SH-SY5Y (cell line): ENCODE results near the gene CCSER2.

ENCODE experiments used
- GATA2 ChIP-seq: IDR thresholded peaks from 2 replicates; pipeline ENCODE4 v1.6.1; 2011; ENCODE audit warnings: mild to moderate bottlenecking, low read depth, low read length
- GATA3 ChIP-seq: IDR thresholded peaks from 2 replicates; pipeline ENCODE4 v1.6.1; 2011; ENCODE audit warnings: low read depth, mild to moderate bottlenecking, low read length, moderate library complexity

DNA sequence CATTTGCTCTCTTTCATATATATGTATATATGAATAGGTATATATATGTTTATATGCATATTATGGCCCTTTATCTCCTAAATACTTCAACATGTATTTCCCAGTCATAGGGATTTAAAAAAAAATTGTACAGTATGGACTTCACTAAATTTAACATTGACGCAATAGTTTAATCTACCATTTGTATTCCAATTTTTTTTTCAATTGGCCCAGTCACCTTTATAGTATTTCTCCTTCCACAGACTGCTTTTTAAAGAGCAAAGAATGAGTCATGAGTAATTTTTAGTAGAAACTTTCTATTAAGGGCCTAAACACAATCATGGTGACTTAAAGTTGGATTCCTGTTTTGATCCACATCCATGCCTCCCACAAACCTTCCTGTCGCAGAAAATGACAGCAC lies 20.5 kb downstream of the CCSER2 start:
- TF ChIP-seq GATA3: no peak
- no peak for TF ChIP-seq GATA2
